K562 (cell line): ENCODE measurements around the gene DLGAP1. TPM values are rescaled to one million over a fixed set of nuclear protein-coding genes. Genes with fewer than 3 reads are reported as not detected.

Experiments
- ARNT ChIP-seq, 2 experiments: fragments of 450-650 bp; IDR thresholded peaks; 2 replicates each; pipeline ENCODE4 v1.6.1; 2016; ENCODE audit warnings: mild to moderate bottlenecking in 1 of 2
- ETV6 ChIP-seq, 3 experiments: fragments of 150-350 bp in 1 of 3; sonication (generic) in 1 of 3; formaldehyde crosslinking in 1 of 3; IDR thresholded peaks; 2 replicates each; pipeline versions ENCODE4 v1.6.1 to v1.8.0; 2014 to 2022; ENCODE audit warnings: borderline replicate concordance in 2 of 3, low read depth in 2 of 3, antibody characterized with exemption in 1 of 3, low read length in 1 of 3, mild to moderate bottlenecking in 1 of 3, missing genetic modification reagents in 1 of 3
- EWSR1 ChIP-seq: fragments of 450-650 bp; IDR thresholded peaks from 2 replicates; pipeline ENCODE4 v1.6.1; 2018; ENCODE audit warnings: borderline replicate concordance, mild to moderate bottlenecking, low read depth, moderate library complexity; ENCODE audit not compliant: partially characterized antibody
- FOXJ2 ChIP-seq: fragments of 200-800 bp; sonication (Bioruptor generic); IDR thresholded peaks from 2 replicates; pipeline ENCODE4 v1.6.1; 2016; ENCODE audit warnings: missing genetic modification characterization, missing compliant biosample characterization
- FUS ChIP-seq: fragments of 200-400 bp; formaldehyde crosslinking; optimal IDR thresholded peaks from 2 replicates; pipeline ENCODE3; 2017; ENCODE audit warnings: low read depth, low read length
- HMGN3 ChIP-seq: IDR thresholded peaks from 2 replicates; pipeline ENCODE4 v1.6.1; 2011; ENCODE audit warnings: borderline replicate concordance, low read depth, mild to moderate bottlenecking, mixed read lengths, low read length; ENCODE audit not compliant: insufficient read length; ENCODE audit errors: extremely low read depth
- HNRNPL ChIP-seq: fragments of 200-400 bp; formaldehyde crosslinking; IDR thresholded peaks from 2 replicates; pipeline ENCODE4 v1.6.1; 2017; ENCODE audit warnings: low read depth, mild to moderate bottlenecking, low read length
- IRF1 ChIP-seq: sonication (generic); formaldehyde crosslinking; IDR thresholded peaks from 2 replicates; pipeline ENCODE4 v1.8.0; 2022; ENCODE audit warnings: missing genetic modification reagents, mild to moderate bottlenecking, borderline replicate concordance
- MAX ChIP-seq: sonication (generic); formaldehyde crosslinking; IDR thresholded peaks from 2 replicates; pipeline ENCODE4 v1.9.0; 2022; ENCODE audit warnings: mild to moderate bottlenecking, missing genetic modification reagents
- NCOA1 ChIP-seq: fragments of 450-650 bp; IDR thresholded peaks from 2 replicates; pipeline ENCODE4 v1.6.1; 2016; ENCODE audit warnings: low read depth
- NEUROD1 ChIP-seq: fragments of 150-350 bp; IDR thresholded peaks from 2 replicates; pipeline ENCODE4 v1.6.1; 2014; ENCODE audit warnings: borderline replicate concordance, low read length, low read depth; ENCODE audit not compliant: partially characterized antibody
- POLR2AphosphoS2 ChIP-seq: IDR thresholded peaks from 2 replicates; pipeline ENCODE4 v1.6.1; 2012; ENCODE audit warnings: low read length, improper control_type of control experiment
- PTBP1 ChIP-seq: fragments of 200-400 bp; formaldehyde crosslinking; IDR thresholded peaks from 2 replicates; pipeline ENCODE4 v1.6.1; 2017; ENCODE audit warnings: low read depth, low read length
- SMAD4 ChIP-seq: fragments of 250-450 bp; sonication (Bioruptor Pico); conservative IDR thresholded peaks from 2 replicates; pipeline ENCODE4 v1.8.0; 2021; ENCODE audit warnings: inconsistent platforms, mild to moderate bottlenecking, moderate library complexity
- TCF7 ChIP-seq: sonication (generic); IDR thresholded peaks from 2 replicates; pipeline ENCODE4 v1.6.1; 2016; ENCODE audit warnings: antibody characterized with exemption, borderline replicate concordance
- ZNF197 ChIP-seq: fragments of 200-800 bp; sonication (Bioruptor generic); IDR thresholded peaks from 2 replicates; pipeline ENCODE4 v1.6.1; 2016; ENCODE audit warnings: low read depth, missing genetic modification characterization, missing compliant biosample characterization
- ZNF354B ChIP-seq: fragments of 250-450 bp; sonication (Bioruptor Pico); IDR thresholded peaks from 2 replicates; pipeline ENCODE4 v1.4.0; 2020
- ZNF655 ChIP-seq: fragments of 250-450 bp; sonication (Bioruptor Pico); IDR thresholded peaks from 2 replicates; pipeline ENCODE4 v1.5.0; 2021
- polyA plus RNA-seq, 8 experiments: library from polyadenylated mRNA; depleted of rRNA in 4 of 8; stranded (reverse) in 5 of 8; unstranded in 3 of 8; fragments of >200 nt; fragmentation: Nextera tagmentation in 2 of 8; fragmentation: Illumina TruSeq in 1 of 8; extraction: Ambion mirVana in 2 of 8; extraction: Trizol in 1 of 8; gene quantifications; 2 replicates each; pipeline versions ENCODE4 v1.2.1 to v1.2.3, GENCODE V29; 2011 to 2014; ENCODE audit warnings: inconsistent platforms in 1 of 8, missing spikeins in 1 of 8
- total RNA-seq, 7 experiments: library from RNA; depleted of rRNA in 6 of 7; stranded (reverse); fragments of >200 nt in 6 of 7; fragmentation: Illumina TruSeq in 2 of 7; extraction: Trizol in 2 of 7; gene quantifications; 2 replicates each; pipeline versions ENCODE4 v1.2.1 to v1.2.3, GENCODE V29; 2011 to 2021; ENCODE audit warnings: low replicate concordance in 1 of 7
- TF ChIP-seq, protein P1 (sequence below): sonication (generic); formaldehyde crosslinking; IDR thresholded peaks from 2 replicates; pipeline ENCODE4 v1.9.0; 2022; ENCODE audit warnings: mild to moderate bottlenecking, missing genetic modification reagents
- TF ChIP-seq, protein P2 (sequence below): fragments of 450-650 bp; IDR thresholded peaks from 2 replicates; pipeline ENCODE4 v1.6.1; 2018; ENCODE audit not compliant: partially characterized antibody

The DLGAP1 gene
- total and polyA plus RNA-seq, 9 of the 15 experiments (the other 6 are each of a cell fraction or from before 2014, with no cell fraction given): 0.04 to 0.22 (median 0.08) TPM

DNA sequence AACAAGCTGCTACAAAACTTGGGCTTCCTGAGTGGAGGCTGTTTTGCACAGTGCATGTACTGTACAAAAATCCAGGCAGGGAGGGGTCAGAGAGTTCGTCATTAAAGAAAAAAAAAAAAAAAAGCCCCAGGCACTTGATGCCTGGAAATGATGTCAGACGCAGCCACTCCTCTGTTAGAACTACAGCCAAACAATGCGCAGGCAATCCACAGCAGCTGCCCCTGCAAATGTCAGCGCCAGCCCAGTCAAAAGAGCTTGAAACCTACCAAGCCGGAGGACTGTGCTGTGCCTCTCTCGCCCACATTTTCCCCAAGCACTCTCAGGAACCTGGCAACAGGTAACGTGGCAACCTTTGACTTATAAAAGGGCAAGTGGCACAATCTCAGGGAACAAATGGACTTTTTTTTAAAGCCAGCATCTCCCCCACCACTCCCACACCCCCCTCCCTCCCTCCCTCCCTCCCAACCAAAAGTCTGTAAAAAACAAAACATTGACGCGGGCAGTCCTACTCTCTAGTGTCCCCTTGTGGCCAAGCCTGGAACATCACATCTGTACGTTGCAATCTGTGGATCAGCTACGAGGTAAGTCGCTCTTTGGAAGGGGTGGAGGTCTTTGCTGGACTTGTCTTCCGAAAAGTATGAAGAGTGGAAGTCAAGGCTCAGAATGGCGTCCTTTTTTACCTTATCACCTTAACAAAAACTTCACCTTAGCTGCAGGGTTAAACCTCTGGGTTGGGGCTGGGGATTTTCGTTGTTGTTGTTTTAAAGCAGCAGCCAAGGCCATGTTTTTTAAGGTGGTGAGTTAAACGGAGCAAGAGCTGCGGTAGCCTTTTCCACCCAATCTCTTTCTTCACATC lies 861.0 kb downstream of the DLGAP1 start (continued):
- TF ChIP-seq EWSR1: no peak
- no peak for TF ChIP-seq PTBP1
- no peak for TF ChIP-seq MAX (CRISPR knock-in tag)
- no peak for TF ChIP-seq NCOA1
- TF ChIP-seq HNRNPL: no peak
- no peak for TF ChIP-seq ARNT (IDR thresholded peaks at IDR 0.05)
- TF ChIP-seq ETV6 (IDR thresholded peaks at IDR 0.05; ENCODE audit: borderline replicate concordance in 1 of 2, low read depth in 2 of 2, low read length in 1 of 2): no peak
- TF ChIP-seq ETV6 (CRISPR knock-in tag; IDR thresholded peaks at IDR 0.05; ENCODE audit: borderline replicate concordance): no peak
- peak; percentile 76 for TF ChIP-seq POLR2AphosphoS2
- TF ChIP-seq NEUROD1: peak; percentile 2
- TF ChIP-seq, protein P1, sequence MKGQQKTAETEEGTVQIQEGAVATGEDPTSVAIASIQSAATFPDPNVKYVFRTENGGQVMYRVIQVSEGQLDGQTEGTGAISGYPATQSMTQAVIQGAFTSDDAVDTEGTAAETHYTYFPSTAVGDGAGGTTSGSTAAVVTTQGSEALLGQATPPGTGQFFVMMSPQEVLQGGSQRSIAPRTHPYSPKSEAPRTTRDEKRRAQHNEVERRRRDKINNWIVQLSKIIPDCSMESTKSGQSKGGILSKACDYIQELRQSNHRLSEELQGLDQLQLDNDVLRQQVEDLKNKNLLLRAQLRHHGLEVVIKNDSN: no peak
- TF ChIP-seq, protein P2, sequence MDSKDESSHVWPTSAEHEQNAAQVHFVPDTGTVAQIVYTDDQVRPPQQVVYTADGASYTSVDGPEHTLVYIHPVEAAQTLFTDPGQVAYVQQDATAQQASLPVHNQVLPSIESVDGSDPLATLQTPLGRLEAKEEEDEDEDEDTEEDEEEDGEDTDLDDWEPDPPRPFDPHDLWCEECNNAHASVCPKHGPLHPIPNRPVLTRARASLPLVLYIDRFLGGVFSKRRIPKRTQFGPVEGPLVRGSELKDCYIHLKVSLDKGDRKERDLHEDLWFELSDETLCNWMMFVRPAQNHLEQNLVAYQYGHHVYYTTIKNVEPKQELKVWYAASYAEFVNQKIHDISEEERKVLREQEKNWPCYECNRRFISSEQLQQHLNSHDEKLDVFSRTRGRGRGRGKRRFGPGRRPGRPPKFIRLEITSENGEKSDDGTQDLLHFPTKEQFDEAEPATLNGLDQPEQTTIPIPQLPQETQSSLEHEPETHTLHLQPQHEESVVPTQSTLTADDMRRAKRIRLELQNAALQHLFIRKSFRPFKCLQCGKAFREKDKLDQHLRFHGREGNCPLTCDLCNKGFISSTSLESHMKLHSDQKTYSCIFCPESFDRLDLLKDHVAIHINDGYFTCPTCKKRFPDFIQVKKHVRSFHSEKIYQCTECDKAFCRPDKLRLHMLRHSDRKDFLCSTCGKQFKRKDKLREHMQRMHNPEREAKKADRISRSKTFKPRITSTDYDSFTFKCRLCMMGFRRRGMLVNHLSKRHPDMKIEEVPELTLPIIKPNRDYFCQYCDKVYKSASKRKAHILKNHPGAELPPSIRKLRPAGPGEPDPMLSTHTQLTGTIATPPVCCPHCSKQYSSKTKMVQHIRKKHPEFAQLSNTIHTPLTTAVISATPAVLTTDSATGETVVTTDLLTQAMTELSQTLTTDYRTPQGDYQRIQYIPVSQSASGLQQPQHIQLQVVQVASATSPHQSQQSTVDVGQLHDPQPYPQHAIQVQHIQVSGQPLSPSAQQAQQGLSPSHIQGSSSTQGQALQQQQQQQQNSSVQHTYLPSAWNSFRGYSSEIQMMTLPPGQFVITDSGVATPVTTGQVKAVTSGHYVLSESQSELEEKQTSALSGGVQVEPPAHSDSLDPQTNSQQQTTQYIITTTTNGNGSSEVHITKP: no peak
- TF ChIP-seq TCF7: no peak
- TF ChIP-seq FOXJ2 (tag): 0 out of 2 replicates have a peak, but pooled peaks have one; percentile 62
- TF ChIP-seq SMAD4 (CRISPR knock-in tag): 0 out of 2 replicates have a peak, but pooled peaks have one; percentile 76
- no peak for TF ChIP-seq ZNF197
- TF ChIP-seq ZNF354B: no peak
- 0 out of 2 replicates have a peak, but pooled peaks have one; percentile 46 for TF ChIP-seq ZNF655 (CRISPR knock-in tag)
- no peak for TF ChIP-seq HMGN3
- no peak for TF ChIP-seq IRF1
- no peak for TF ChIP-seq FUS
